ENCODE results near the gene SNX5.

Gene SNX5

DNA sequence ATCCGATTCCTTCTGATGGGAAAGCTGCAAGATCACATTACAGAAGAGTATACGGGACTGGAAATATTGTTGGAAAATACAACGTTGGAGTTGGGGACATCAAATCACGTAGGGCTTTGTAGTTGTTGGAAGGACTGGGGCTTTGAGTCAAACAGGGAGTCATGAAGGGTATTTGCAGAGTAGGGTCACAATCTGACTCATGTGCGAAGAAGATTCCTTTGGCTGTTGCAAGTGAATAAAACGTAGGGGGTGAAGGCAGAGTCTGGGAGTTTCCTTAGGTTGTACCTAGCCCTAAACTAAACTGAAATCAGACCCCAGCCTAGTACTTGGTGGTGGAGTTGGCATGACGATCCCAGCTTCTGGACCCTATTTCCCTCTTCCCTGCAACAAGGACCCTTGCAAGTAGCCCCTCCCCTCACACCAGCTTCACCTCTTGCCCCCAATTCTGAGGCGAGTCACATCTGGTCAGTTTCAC, 32.3 kb downstream of the SNX5 start:
- no peaks in the 10 kb centered on the region for H3K27me3 ChIP-seq (replicated peaks)
- H3K27ac ChIP-seq = peak overlapping the region; percentile 77
- no peak overlapping the region for H3K4me3 ChIP-seq (ENCODE audit: low read depth, low read length)

GRCh38 chr20:17935761-17936160, 32.8 kb downstream of the SNX5 start:
- TF ChIP-seq CTCF (IDR thresholded peaks at IDR 0.05; ENCODE audit: low read depth, low read length, missing control alignments) = no peak
- H3K4me3 ChIP-seq (ENCODE audit: low read depth, low read length) = no peak overlapping the region
- no peak for DNase-seq
- in situ Hi-C loops (cut with HindIII; ENCODE audit: low pct_ligation_motif_present, low sequenced_read_pairs) = no loop called here
- H3K27ac ChIP-seq = peak overlapping the region; percentile 77
- no peaks in the 10 kb centered on the region for H3K27me3 ChIP-seq (replicated peaks)
- H3K36me3 ChIP-seq (replicated peaks) = peaks cover 13% of the 10 kb centered on the region

More for the DNA sequence above, 32.3 kb downstream of the SNX5 start:
- peak; percentile 73 for DNase-seq
- no peak for TF ChIP-seq CTCF (IDR thresholded peaks at IDR 0.05; ENCODE audit: low read depth, low read length, missing control alignments)
- in situ Hi-C loops (cut with HindIII; ENCODE audit: low pct_ligation_motif_present, low sequenced_read_pairs) = no loop called here
- H3K36me3 ChIP-seq (replicated peaks) = peaks cover 18% of the 10 kb centered on the region

DNA sequence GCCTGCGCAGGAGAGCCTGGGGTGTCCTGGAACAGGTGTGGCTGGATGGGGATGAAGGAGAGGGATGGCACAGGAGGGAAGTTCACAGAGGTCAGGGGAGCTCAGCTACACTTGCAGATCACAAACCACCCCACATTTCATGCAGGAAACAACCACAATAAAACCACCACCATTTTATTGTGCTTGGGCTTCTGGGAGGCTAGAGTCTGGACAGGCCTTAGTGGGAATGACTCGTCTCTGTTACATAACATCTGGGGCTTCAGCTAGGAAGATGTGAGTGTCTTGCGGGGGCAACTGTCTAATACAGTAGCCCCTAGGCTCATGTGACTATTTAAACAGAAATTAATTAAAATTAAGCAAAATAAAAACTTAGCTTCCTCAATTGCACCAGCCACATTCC, 33.4 kb downstream of the SNX5 start:
- in situ Hi-C loops (cut with HindIII; ENCODE audit: low pct_ligation_motif_present, low sequenced_read_pairs) = no loop called here
- DNase-seq = no peak
- TF ChIP-seq CTCF (IDR thresholded peaks at IDR 0.05; ENCODE audit: low read depth, low read length, missing control alignments) = no peak
- peaks cover 7% of the 10 kb centered on the region for H3K36me3 ChIP-seq (replicated peaks)
- no peaks in the 10 kb centered on the region for H3K27me3 ChIP-seq (replicated peaks)
- H3K4me3 ChIP-seq (ENCODE audit: low read depth, low read length) = no peak overlapping the region
- H3K27ac ChIP-seq = no peak overlapping the region

GRCh38 chr20:17934141-17934862, 34.3 kb downstream of the SNX5 start:
- no peaks in the 10 kb centered on the region for H3K36me3 ChIP-seq (replicated peaks)
- peak; percentile 83 for DNase-seq
- TF ChIP-seq CTCF (IDR thresholded peaks at IDR 0.05; ENCODE audit: low read depth, low read length, missing control alignments) = no peak
- in situ Hi-C loops (cut with HindIII; ENCODE audit: low pct_ligation_motif_present, low sequenced_read_pairs) = no loop called here
- no peak overlapping the region for H3K4me3 ChIP-seq (ENCODE audit: low read depth, low read length)
- H3K27me3 ChIP-seq (replicated peaks) = no peaks in the 10 kb centered on the region
- peak overlapping the region; percentile 85 for H3K27ac ChIP-seq

- no peaks in the 10 kb centered on the region for H3K27me3 ChIP-seq (replicated peaks)
- no peak overlapping the region for H3K4me3 ChIP-seq (ENCODE audit: low read depth, low read length)
- no peak for TF ChIP-seq CTCF (IDR thresholded peaks at IDR 0.05; ENCODE audit: low read depth, low read length, missing control alignments)
- no peaks in the 10 kb centered on the region for H3K36me3 ChIP-seq (replicated peaks)
- DNase-seq = no peak
- in situ Hi-C loops (cut with HindIII; ENCODE audit: low pct_ligation_motif_present, low sequenced_read_pairs) = no loop called here
- H3K27ac ChIP-seq = peak overlapping the region; percentile 85
Measured at GRCh38 chr20:17933711-17934110, 34.9 kb downstream of the SNX5 start.

DNA sequence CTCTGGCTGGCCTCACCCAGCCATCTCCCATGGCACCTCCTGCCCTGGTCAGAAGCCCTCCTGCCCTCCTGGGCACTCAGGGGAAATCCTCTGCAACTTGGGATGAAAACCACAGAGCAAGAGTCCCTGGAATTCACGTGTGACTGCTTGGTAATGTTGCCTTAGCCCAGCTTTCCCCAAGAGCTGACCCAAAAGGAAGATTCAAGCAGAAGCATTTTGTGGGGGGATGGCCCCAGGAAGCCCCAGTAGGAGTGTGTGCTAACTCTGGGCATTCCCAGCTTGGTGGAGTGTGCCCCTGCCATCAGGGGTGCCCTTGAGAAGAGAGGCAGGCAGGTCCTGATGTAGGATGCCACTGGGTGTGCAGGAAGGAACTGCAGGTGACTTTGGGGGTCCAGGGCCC, 35.5 kb downstream of the SNX5 start:
- H3K27me3 ChIP-seq (replicated peaks) = no peaks in the 10 kb centered on the region
- no peak for DNase-seq
- H3K4me3 ChIP-seq (ENCODE audit: low read depth, low read length) = no peak overlapping the region
- H3K36me3 ChIP-seq (replicated peaks) = no peaks in the 10 kb centered on the region
- TF ChIP-seq CTCF (IDR thresholded peaks at IDR 0.05; ENCODE audit: low read depth, low read length, missing control alignments) = no peak
- in situ Hi-C loops (cut with HindIII; ENCODE audit: low pct_ligation_motif_present, low sequenced_read_pairs) = no loop called here
- no peak overlapping the region for H3K27ac ChIP-seq

Measured in brain microvascular endothelial cell (primary cell).